Transverse colon (tissue), 4 donors: ENCODE results near the gene DELE1.

Source experiments
- CTCF ChIP-seq, 5 experiments: fragments of 200-600 bp in 3 of 5; fragments of 450-650 bp in 2 of 5; sonication (generic) in 3 of 5; IDR thresholded peaks; 1 replicate in 2 of 5; 2 replicates in 3 of 5; pipeline ENCODE4 v1.5.1; 2016 to 2017; ENCODE audit warnings: antibody characterized with exemption in 5 of 5, inconsistent platforms in 3 of 5, mild to moderate bottlenecking in 2 of 5, moderate library complexity in 1 of 5
- EP300 ChIP-seq: sonication (generic); formaldehyde crosslinking; IDR thresholded peaks from one replicate; pipeline ENCODE4 v1.6.1; 2017; ENCODE audit warnings: antibody characterized with exemption, low read depth
- POLR2A ChIP-seq: fragments of 450-650 bp; IDR thresholded peaks from one replicate; pipeline ENCODE4 v1.6.1; 2016; ENCODE audit warnings: antibody characterized with exemption, mild to moderate bottlenecking, moderate library complexity
- POLR2AphosphoS5 ChIP-seq, 3 donors: sonication (generic); formaldehyde crosslinking; IDR thresholded peaks; one replicate each; pipeline ENCODE4 v1.6.1; 2016; ENCODE audit warnings: antibody characterized with exemption in 3 of 3

- TF ChIP-seq POLR2A, result no peak
- TF ChIP-seq EP300, result no peak
- no peak for TF ChIP-seq CTCF (IDR thresholded peaks at IDR 0.05)
- TF ChIP-seq POLR2AphosphoS5 (IDR thresholded peaks at IDR 0.05), result no peak
These were observed 19.1 kb upstream of the DELE1 start for GRCh38 chr5:141904551-141904950.
